Dendritic cell treated with granulocyte-macrophage colony-stimulating factor and Interleukin-4, amounts not matched to agents 40 ng/mL and 50 ng/mL, for 4 days (primary cell): ENCODE data around the gene GNB5.

ENCODE experiments used
- H3K27ac Mint-ChIP-seq: one replicate; pipeline ENCODE4 v1.8.0; 2022; ENCODE audit warnings: mild to moderate bottlenecking, mixed read lengths
- H3K27me3 Mint-ChIP-seq: one replicate; pipeline ENCODE4 v1.8.0; 2022; ENCODE audit warnings: mild to moderate bottlenecking, mixed read lengths
- H3K36me3 Mint-ChIP-seq: one replicate; pipeline ENCODE4 v1.8.0; 2022; ENCODE audit warnings: low read depth, mixed read lengths
- H3K4me1 Mint-ChIP-seq: one replicate; pipeline ENCODE4 v1.8.0; 2022; ENCODE audit warnings: low read depth, mixed read lengths
- H3K4me3 Mint-ChIP-seq: one replicate; pipeline ENCODE4 v1.8.0; 2022; ENCODE audit warnings: mild to moderate bottlenecking, moderate library complexity, mixed read lengths
- H3K9me3 Mint-ChIP-seq: one replicate; pipeline ENCODE4 v1.8.0; 2022; ENCODE audit warnings: mixed read lengths
- intact Hi-C: fragments of 100-400 bp; cut with micrococcal nuclease; formaldehyde crosslinking; loops from one replicate; pipeline ENCODE4 v1.15.0; 2022

GNB5 gene

DNA sequence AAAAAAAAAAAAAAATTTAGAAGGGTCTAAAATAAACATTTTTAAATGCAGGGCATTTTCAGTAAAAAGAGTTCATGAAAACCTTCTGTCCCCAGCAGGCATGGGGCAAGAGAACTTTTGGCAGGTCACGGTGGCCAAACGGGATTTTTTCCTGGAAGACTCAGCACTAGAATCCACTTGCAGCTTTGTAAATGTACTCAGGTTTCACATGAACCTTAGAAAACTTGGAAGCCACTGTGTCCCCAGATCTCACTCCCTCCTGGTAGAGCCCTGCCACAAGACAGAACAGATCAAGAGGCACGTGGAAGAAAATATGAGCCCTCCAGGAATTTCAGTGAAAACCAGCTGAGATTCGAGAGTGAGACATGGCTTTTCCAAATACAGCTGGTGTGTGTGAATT, 2.1 kb upstream of the GNB5 start:
- H3K27me3 Mint-ChIP-seq, result no peaks in the 10 kb centered on the region
- no peaks in the 10 kb centered on the region for H3K4me1 Mint-ChIP-seq
- intact Hi-C loops, result no loop called here
- H3K9me3 Mint-ChIP-seq, result no peaks in the 10 kb centered on the region
- H3K4me3 Mint-ChIP-seq, result no peak overlapping the region
- H3K36me3 Mint-ChIP-seq, result no peaks in the 10 kb centered on the region
- no peak overlapping the region for H3K27ac Mint-ChIP-seq

GRCh38 chr15:52186651-52187486, 4.3 kb downstream of the GNB5 start:
- Mint-ChIP-seq H3K4me3 (no peak overlapping the region), H3K27ac (no peak overlapping the region), H3K4me1 (no peaks in the 10 kb centered on the region), H3K27me3 (peaks cover 6% of the 10 kb centered on the region), H3K9me3 (no peaks in the 10 kb centered on the region), H3K36me3 (no peaks in the 10 kb centered on the region)
- intact Hi-C loops, result no loop called here

- H3K4me1 Mint-ChIP-seq, result peaks cover 5% of the 10 kb centered on the region
- H3K36me3 Mint-ChIP-seq, result no peaks in the 10 kb centered on the region
- intact Hi-C loops, result no loop called here
- H3K4me3 Mint-ChIP-seq, result no peak overlapping the region
- peaks cover 20% of the 10 kb centered on the region for H3K27me3 Mint-ChIP-seq
- H3K9me3 Mint-ChIP-seq, result no peaks in the 10 kb centered on the region
- no peak overlapping the region for H3K27ac Mint-ChIP-seq
Observed at GRCh38 chr15:52185151-52185561, 6.0 kb downstream of the GNB5 start.

- Mint-ChIP-seq H3K36me3 (peaks cover 2% of the 10 kb centered on the region), H3K9me3 (no peaks in the 10 kb centered on the region), H3K4me3 (no peak overlapping the region), H3K27ac (no peak overlapping the region), H3K27me3 (peaks cover 23% of the 10 kb centered on the region), H3K4me1 (peaks cover 8% of the 10 kb centered on the region)
- intact Hi-C loops, result loop anchor here (5.0 kb wide), 1 partner anchor 48 kb away; no protein-coding TSS in a partner anchor
Observed at GRCh38 chr15:52184721-52185120, 6.5 kb downstream of the GNB5 start.

DNA sequence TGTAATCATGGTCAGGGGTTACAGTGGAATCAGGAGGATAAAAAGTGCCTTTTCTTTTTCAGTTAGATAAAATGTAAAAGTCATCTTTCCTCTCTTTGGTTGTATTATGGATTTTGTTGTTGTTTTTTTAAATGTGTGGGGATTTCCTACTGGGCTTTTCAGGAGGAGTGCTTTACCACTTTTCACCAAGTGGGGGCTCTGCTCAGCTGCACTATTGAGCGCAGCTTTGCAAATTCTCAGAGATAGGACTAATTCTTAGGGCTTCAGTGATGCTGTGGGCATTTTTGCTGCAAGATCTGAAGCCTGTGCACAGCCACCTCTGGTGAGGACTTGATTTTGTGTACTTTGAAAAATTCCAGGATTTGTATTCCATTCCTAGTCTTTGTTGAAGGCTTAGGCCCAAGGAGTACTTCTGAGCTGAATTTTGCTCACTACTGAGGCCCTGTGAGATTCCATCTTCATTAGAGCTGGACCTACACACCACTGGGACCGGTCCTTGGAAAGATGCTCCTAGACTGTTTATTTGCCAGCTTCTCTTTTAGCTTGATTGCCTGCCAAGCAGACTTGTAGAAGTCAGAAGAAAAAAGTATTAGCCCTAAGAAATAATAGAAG, 7.5 kb downstream of the GNB5 start:
- no peak overlapping the region for H3K27ac Mint-ChIP-seq
- H3K9me3 Mint-ChIP-seq, result no peaks in the 10 kb centered on the region
- intact Hi-C loops, result loop anchor here (5.0 kb wide), 1 partner anchor 49 kb away; no protein-coding TSS in a partner anchor
- peaks cover 9% of the 10 kb centered on the region for H3K36me3 Mint-ChIP-seq
- peaks cover 29% of the 10 kb centered on the region for H3K27me3 Mint-ChIP-seq
- no peak overlapping the region for H3K4me3 Mint-ChIP-seq
- H3K4me1 Mint-ChIP-seq, result peaks cover 15% of the 10 kb centered on the region

DNA sequence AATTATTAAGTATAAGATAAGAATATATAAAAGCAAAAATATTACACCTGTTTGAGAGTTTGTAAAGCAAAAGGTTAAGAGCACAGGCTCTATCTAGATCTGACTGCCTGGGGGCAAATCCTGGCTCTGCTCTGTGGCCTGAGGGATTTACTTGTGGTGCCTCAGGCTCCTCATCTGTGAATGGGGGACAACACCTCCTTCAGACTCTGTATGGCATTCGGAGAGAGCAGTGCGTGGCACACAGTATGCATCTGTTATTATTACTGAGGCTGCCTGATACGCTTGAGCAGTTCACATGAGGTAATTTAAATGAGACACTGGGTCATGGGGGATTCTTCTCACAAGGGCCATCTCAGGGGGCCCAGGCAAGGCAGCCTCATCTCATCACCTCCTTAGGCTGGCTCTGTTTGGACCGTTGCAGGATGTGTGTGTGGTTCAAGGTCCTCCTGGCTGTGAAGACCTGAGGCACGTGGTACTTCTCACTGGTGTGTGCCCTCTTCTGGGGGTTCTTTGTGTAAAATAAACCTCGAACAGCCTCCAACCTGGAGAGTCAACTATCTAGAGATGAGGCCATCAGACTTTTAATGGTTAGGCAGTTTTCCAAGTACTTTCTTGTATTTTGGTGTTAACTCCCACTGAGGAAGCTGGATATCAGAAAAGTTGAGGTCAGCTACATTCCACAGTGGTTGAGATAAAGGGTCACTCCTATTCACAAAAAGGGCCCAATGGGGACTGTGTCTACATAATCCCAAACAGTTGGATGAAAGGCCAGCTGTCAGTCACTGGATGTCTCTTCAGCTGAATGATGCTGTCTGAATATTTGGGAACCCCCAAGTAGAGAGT, 9.0 kb downstream of the GNB5 start:
- Mint-ChIP-seq H3K4me1 (peaks cover 17% of the 10 kb centered on the region), H3K27ac (no peak overlapping the region), H3K4me3 (no peak overlapping the region), H3K9me3 (no peaks in the 10 kb centered on the region), H3K36me3 (peaks cover 9% of the 10 kb centered on the region), H3K27me3 (peaks cover 37% of the 10 kb centered on the region)
- intact Hi-C loops, result loop anchor here (5.0 kb wide), 1 partner anchor 50 kb away; no protein-coding TSS in a partner anchor

DNA sequence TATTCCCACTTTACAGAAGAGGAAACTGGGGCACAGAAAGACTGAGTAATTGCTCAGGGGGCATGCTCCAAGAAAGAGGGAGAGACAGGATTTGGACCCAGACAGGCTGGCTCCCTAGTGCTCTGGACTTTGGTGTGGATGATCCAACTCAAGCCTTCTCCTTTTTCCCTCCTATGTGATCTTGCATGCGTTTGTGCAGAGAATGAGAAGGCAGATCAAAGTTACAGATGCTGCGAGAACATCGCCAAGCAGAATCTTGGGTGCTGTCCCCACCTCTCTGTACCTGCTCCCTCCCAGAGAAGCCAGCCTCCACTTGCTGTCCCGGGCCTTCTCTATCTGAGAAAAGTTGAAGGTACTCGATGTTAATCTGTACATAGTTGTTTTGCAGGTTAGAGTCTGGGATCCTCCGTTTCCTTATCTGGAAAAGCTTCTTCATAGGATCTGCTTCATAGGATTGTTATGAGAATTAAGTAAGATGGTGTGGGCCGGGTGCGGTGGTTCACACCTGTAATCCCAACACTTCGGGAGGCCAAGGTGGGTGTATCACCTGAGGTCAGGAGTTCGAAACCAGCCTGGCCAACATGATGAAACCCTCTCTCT, 10.2 kb downstream of the GNB5 start:
- peaks cover 17% of the 10 kb centered on the region for H3K4me1 Mint-ChIP-seq
- H3K36me3 Mint-ChIP-seq, result peaks cover 9% of the 10 kb centered on the region
- H3K9me3 Mint-ChIP-seq, result no peaks in the 10 kb centered on the region
- no peak overlapping the region for H3K27ac Mint-ChIP-seq
- intact Hi-C loops, result loop anchor here (5.0 kb wide), 1 partner anchor 51 kb away; no protein-coding TSS in a partner anchor
- peaks cover 37% of the 10 kb centered on the region for H3K27me3 Mint-ChIP-seq
- H3K4me3 Mint-ChIP-seq, result no peak overlapping the region

DNA sequence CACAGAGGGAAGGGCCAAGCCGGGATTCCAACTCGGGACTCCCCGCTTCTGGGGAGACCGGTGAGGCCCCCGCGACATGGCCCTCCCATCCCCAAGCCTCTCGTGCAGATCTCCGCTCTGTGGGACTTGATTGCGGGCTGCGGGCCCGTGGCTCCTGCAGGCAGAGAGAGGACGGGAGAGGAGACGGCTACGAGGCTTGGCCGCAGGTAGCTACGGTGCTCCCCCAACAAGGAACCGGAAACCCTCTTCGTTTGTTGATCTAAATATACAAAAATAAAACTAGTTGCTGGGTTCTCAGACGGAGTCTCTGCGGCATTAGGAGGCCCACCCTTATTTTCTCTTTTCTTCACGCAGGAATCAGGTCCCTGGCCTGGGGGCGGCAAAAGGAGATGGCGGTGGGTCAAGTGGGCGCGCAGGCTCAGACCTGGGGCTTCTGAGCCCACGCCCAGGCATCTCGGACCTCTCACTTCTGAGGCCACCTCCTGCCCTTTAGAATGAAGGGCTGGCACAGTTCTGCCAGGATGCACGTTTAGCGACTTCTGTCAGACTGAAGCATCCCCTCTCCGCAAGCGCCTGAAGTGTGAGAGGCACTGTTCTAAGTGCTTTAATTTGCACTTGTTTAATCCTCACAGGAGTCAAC, 10.9 kb downstream of the GNB5 start:
- peaks cover 37% of the 10 kb centered on the region for H3K27me3 Mint-ChIP-seq
- H3K4me3 Mint-ChIP-seq, result peak overlapping the region; percentile 92
- peaks cover 9% of the 10 kb centered on the region for H3K36me3 Mint-ChIP-seq
- H3K9me3 Mint-ChIP-seq, result no peaks in the 10 kb centered on the region
- peak overlapping the region; percentile 82 for H3K27ac Mint-ChIP-seq
- intact Hi-C loops, result loop anchor here (5.0 kb wide), 1 partner anchor 52 kb away; no protein-coding TSS in a partner anchor
- H3K4me1 Mint-ChIP-seq, result peaks cover 17% of the 10 kb centered on the region

DNA sequence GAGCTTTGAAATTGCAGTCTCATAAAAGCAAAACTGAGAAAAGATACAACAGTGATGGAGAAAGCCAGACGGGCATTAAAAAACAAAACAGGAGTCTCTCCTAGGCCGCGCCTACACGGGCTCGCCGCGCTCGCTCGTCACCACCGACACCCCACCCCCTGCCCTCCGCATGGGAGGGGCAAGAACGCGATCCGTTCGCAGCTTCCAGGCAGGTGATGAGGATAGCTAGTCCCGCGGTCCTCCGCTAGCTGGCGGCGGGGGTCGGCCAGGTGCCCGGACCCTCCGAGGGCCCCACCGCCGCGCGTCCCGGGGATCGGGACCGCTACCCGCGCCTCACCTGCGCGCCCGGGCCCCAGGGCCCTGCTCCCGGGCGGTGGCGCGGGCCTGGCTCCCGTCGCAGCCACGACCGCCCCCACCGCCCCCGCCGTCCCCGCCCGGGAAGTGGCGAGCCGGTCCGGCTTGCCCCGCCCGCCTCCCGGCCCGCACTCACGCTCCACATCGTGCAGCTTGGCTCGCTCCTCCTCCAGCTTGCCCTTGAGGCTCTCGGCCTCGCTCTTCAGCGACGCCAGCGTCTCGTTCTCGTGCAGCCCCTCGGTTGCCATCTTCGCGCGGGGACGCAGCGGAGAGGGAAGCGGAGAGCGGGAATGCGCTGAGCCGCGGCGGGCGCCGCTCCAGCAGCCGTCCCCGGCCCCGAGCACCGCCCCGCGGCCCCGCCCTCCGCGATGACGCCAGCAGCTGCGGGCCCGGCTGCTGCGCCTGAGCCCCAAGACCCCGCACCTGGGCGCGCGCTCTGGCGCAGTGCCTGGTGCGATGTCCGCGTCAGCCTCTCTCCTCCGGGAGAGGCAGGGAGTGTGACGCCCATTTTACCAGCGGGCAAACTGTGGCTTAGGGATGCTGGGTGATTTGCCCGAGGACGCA, 11.7 kb downstream of the GNB5 start:
- H3K9me3 Mint-ChIP-seq, result no peaks in the 10 kb centered on the region
- peaks cover 9% of the 10 kb centered on the region for H3K36me3 Mint-ChIP-seq
- peaks cover 37% of the 10 kb centered on the region for H3K27me3 Mint-ChIP-seq
- peak overlapping the region; percentile 92 for H3K4me3 Mint-ChIP-seq
- peaks cover 17% of the 10 kb centered on the region for H3K4me1 Mint-ChIP-seq
- peak overlapping the region; percentile 82 for H3K27ac Mint-ChIP-seq
- intact Hi-C loops, result loop anchor here (5.0 kb wide), 1 partner anchor 53 kb away; no protein-coding TSS in a partner anchor

DNA sequence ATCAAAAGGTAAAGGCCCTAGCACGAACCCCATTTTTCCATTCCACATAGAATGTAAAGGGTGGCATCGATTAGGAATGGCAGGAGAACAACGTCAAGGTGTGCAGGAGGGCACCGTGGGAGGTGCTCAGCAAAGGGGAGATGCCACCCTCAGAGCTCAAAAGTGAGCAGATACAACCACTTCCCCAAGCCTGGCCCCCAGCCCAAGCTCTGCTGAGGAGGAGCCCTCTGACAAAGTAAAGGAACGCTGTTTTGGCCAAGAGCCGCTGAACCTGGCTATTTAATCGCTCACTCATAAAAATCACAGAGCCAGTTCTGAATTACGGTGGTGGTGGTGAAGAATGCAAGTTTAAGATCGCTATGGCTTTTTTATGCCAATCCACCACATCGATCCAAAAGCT, 12.4 kb downstream of the GNB5 start:
- peaks cover 9% of the 10 kb centered on the region for H3K36me3 Mint-ChIP-seq
- peak overlapping the region; percentile 79 for H3K4me3 Mint-ChIP-seq
- peaks cover 37% of the 10 kb centered on the region for H3K27me3 Mint-ChIP-seq
- intact Hi-C loops, result no loop called here
- H3K9me3 Mint-ChIP-seq, result no peaks in the 10 kb centered on the region
- H3K4me1 Mint-ChIP-seq, result peaks cover 17% of the 10 kb centered on the region
- H3K27ac Mint-ChIP-seq, result peak overlapping the region; percentile 82

GRCh38 chr15:52172869-52173268, 18.3 kb downstream of the GNB5 start:
- H3K4me1 Mint-ChIP-seq, result no peaks in the 10 kb centered on the region

DNA sequence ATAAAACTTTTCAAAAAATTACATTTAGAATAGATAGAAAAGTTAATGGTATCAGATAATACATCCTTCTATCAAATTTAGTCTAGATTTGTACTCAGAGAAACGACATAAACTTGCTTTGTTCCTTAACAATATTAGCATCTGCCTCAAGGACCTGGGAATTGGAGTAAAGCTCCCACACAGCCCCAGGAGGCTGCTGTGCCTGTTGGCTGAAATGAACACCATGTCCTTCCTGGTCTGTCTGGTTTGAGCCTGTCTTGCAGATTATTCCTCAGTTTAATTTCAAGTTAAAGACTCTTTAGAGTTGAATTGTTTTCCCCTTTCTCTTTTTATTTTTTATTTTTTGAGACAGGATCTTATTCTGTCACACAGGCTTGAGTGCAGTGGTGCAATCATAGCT, 19.4 kb downstream of the GNB5 start:
- H3K27ac Mint-ChIP-seq, result no peak overlapping the region
- H3K27me3 Mint-ChIP-seq, result no peaks in the 10 kb centered on the region
- no peak overlapping the region for H3K4me3 Mint-ChIP-seq
- H3K9me3 Mint-ChIP-seq, result no peaks in the 10 kb centered on the region
- H3K36me3 Mint-ChIP-seq, result no peaks in the 10 kb centered on the region
- H3K4me1 Mint-ChIP-seq, result no peaks in the 10 kb centered on the region
- intact Hi-C loops, result no loop called here

More at GRCh38 chr15:52172869-52173268, 18.3 kb downstream of the GNB5 start:
- Mint-ChIP-seq H3K4me3 (no peak overlapping the region), H3K36me3 (no peaks in the 10 kb centered on the region), H3K9me3 (no peaks in the 10 kb centered on the region), H3K27me3 (no peaks in the 10 kb centered on the region), H3K27ac (no peak overlapping the region)
- intact Hi-C loops, result no loop called here
